ENCODE measurements around the gene PANK3. TPM values are rescaled to one million over a fixed set of nuclear protein-coding genes. Genes with fewer than 3 reads are reported as not detected.
"Not testable (repeated sequence)": the region's sequence is repeated elsewhere in the genome, so short reads cannot be mapped to it uniquely, and the experiment has no call there.

The PANK3 gene
- polyA plus RNA-seq, 4 donors = 50.9 to 68.9 (median 64.0) TPM

GRCh38 chr5:168596122-168596521, 17.0 kb upstream of the PANK3 start:
- not testable (repeated sequence) for DNase-seq (ENCODE audit: low read depth in 4 of 4, low spot score in 3 of 4)

DNA sequence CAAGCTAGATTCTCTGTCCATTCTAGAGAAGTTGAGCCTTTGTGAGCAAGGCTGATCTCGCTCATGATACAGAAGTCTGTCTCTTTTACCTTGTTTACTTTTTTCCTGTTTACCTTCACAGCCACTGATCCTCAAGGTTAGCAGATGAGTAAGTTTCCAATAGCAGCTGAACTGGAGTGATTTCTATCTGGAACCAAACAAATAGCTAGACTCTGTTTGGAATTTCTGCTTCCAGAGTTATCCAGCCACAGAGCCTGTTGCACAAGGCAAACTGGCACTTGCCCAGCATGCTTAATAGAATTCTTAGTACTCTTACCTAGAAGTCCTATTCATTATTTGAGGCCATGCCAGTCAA, 12.8 kb upstream of the PANK3 start:
- DNase-seq (ENCODE audit: low read depth in 4 of 4, low spot score in 3 of 4) = no peak

GRCh38 chr5:168591302-168592013, 12.3 kb upstream of the PANK3 start:
- DNase-seq (ENCODE audit: low read depth in 4 of 4, low spot score in 3 of 4) = no peak

- DNase-seq (ENCODE audit: low read depth in 4 of 4, low spot score in 3 of 4) = no peak
Measured at GRCh38 chr5:168590666-168591065, 11.5 kb upstream of the PANK3 start.

- no peak for DNase-seq (ENCODE audit: low read depth in 4 of 4, low spot score in 3 of 4)
Measured at GRCh38 chr5:168587987-168588386, 8.8 kb upstream of the PANK3 start.

DNA sequence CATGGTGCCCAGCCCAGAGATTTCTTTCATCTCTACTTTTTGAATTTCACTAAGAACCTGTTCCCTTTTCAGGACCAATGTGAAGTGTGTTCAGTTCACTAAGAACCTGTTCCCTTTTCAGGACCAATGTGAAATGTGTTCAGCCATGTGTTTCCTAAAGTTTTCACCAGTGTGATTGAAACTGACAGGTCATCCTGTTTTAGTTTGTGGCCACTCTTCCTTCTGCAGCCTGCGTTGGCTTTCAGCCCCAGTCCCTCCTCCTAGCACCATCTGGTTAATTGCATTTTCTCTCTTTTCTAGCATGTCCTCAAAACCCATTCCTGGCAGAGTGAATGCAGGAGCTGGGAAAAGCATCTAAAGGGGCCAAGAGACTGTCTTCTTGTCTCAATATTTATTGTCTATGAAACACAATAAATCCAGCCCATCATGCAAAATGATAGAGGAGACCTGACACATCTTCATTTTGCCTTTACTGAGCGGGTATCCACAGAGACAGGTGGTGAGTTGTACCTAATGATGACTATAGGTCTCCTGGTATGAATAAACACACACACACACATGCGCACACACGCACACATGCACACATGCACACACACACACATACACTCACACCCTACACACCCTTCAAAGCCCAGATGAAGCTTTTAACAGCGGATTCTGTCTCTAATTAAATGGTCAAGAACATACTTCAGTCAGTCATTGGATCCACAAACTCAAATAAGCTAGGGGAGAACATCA, 6.1 kb upstream of the PANK3 start:
- no peak for DNase-seq (ENCODE audit: low read depth in 4 of 4, low spot score in 3 of 4)

DNA sequence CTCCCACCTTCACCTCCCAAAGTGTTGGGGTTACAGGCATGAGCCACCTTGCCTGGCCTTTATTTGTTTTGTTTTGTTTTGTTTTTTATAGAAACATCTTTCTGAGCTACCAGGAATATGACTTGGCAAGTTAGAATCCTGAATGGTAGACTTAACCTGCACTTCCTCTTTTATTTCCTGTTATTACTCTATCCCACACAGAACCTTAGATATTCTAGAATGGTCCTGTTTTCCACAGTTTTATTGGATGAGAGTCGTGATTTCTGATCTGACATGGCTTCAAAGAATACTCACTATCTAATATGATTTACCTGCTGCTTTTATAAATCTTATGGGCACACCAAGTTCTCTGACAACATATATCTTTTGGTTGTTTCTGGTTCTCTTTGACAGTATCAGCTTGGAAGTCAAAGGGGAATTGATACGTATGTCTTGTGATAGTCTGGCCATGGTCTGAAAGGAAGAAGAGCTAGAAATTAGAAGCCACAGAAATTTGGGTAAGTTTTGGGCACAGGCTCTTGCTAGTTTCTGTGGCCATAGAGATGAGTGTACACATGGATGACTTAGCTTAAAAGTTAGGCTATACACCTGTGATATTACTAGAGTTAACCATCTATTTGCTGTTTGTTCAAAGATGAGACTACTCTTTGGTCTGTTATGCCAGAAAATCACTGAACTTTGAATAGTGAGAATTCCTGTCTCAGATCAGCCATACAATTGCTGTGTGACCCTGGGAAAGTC, 4.7 kb upstream of the PANK3 start:
- DNase-seq (ENCODE audit: low read depth in 4 of 4, low spot score in 3 of 4) = no peak

DNA sequence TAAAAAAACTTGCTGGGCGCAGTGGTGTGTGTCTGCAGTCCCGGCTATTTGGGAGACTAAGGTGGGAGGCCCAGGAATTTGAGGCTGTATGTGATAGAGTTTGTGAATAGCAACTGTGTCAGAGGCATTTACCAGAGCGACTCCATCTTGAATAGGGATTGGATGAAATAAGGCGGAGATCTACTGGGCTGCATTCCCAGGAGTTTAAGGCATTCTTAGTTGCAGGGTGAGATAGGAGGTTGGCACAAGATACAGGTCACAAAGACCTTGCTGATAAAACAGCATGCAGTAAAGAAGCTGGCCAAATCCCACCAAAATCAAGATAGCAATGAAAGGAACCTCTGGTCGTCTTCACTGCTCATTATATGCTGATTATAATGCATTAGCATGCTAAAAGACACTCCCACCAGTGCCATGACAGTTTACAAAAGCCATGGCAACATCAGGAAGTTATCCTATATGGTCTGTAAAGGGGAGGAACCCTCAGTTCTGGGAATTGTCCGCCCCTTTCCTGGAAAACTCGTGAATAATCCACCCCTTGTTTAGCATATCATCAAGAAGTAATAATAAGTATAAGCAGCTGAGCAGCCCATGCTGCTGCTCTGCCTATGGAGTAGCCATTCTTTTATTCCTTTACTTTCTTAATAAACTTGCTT, 1.8 kb upstream of the PANK3 start:
- DNase-seq (ENCODE audit: low read depth in 4 of 4, low spot score in 3 of 4) = not testable (repeated sequence)

- DNase-seq (ENCODE audit: low read depth in 4 of 4, low spot score in 3 of 4) = no peak
Measured at GRCh38 chr5:168580227-168580508, 1.0 kb upstream of the PANK3 start.

- DNase-seq (ENCODE audit: low read depth in 4 of 4, low spot score in 3 of 4) = peak; percentile 93 to 97 (median 96)
Measured at GRCh38 chr5:168579488-168580226, 489 bp upstream of the PANK3 start.

- DNase-seq (ENCODE audit: low read depth in 4 of 4, low spot score in 3 of 4) = no peak
Measured at GRCh38 chr5:168578006-168578405, 1.2 kb downstream of the PANK3 start.

GRCh38 chr5:168575391-168576372, 3.5 kb downstream of the PANK3 start:
- DNase-seq (ENCODE audit: low read depth in 4 of 4, low spot score in 3 of 4) = no peak

DNA sequence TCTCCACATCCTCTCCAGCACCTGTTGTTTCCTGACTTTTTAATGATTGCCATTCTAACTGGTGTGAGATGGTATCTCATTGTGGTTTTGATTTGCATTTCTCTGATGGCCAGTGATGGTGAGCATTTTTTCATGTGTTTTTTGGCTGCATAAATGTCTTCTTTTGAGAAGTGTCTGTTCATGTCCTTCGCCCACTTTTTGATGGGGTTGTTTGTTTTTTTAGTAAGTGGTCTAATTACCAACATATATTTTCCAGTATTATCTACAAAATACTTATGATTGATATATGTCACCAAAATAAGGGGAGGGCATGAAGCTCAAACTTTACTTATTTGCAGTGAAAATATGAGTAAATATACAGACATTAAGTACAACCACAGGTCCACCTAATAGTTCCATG, 5.0 kb downstream of the PANK3 start:
- not testable (repeated sequence) for DNase-seq (ENCODE audit: low read depth in 4 of 4, low spot score in 3 of 4)

DNA sequence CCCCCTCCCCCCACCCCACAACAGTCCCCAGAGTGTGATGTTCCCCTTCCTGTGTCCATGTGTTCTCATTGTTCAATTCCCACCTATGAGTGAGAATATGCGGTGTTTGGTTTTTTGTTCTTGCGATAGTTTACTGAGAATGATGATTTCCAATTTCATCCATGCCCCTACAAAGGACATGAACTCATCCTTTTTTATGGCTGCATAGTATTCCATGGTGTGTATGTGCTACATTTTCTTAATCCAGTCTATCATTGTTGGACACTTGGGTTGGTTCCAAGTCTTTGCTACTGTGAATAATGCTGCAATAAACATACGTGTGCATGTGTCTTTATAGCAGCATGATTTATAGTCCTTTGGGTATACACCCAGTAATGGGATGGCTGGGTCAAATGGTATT, 5.5 kb downstream of the PANK3 start:
- DNase-seq (ENCODE audit: low read depth in 4 of 4, low spot score in 3 of 4) = not testable (repeated sequence)

GRCh38 chr5:168570490-168571328, 8.5 kb downstream of the PANK3 start:
- no peak for DNase-seq (ENCODE audit: low read depth in 4 of 4, low spot score in 3 of 4)

DNA sequence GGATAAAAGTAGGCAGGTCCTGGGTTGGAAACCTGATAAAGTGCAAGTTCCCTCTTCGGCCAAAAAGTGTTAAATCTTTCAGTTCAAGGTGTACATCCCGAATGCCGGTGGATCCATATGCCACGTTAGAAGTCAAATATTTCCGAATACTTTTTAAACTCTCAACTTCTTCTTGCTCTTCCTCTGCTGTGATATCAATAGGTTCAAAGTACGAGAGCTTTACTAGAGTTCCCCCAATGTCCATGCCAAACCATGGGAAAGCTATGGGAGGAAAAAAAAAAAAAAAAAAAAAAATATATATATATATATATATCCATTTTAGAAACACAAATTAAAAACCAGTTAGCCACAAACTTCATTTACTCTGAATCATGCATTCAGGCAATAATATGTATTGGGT, 10.4 kb downstream of the PANK3 start:
- no peak for DNase-seq (ENCODE audit: low read depth in 4 of 4, low spot score in 3 of 4)

DNA sequence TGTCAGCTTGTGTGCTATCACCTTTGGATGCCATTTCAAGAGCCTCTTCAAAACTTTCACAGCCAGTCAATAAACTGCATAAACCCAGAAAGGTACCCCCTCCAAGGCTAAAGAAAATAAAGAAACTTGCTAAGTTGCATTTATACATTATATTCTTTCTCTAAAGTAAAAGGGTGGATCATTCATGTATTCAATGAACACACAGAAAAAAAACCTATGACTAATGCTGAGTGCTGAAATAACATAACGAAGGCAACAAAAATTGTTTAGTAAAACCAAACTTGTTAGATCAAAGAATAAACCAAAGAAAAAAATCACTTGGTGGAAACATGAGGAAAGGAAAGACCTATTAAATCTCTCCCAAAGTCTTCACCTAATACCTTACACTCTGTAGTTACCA, 15.2 kb downstream of the PANK3 start:
- DNase-seq (ENCODE audit: low read depth in 4 of 4, low spot score in 3 of 4) = no peak

DNA sequence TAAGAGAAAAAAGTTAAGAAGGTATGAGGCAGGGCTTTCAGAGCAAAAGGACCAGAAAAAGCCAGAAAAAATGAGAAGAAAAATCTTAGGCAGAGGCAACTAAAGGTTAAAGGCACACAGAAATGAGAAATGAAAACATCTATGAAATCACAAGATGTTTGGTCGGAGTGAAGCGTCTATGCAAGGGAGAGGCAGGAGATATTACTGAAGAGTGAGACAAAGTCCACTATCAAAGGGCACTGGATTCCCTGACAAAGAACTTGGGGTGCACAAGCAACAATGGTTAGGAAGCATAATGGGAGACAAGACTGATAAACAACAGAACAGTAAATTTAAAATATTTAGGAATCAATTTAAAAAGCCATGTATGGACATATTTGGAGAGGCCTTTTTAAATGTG, 16.9 kb downstream of the PANK3 start:
- no peak for DNase-seq (ENCODE audit: low read depth in 4 of 4, low spot score in 3 of 4)

DNA sequence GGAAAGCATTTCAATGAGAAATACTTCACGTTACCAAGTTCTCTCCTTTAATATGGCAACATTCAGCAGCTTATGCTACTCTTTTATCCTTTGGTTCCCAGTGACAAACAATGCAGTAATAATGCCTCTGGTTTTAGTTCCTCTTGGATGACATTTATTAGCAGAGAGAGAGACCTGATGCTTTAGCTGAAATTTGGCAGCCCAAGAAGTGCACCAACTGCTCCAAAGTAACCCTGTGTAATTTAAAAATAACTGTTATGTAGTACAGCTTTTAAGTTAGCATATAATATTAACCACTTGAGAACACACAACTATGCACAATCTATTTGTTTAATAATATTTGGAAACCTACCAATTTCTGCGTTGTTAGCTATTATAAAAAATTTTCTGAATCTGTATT, 21.8 kb downstream of the PANK3 start:
- no peak for DNase-seq (ENCODE audit: low read depth in 4 of 4, low spot score in 3 of 4)
